Measurements from ENCODE around the gene ANKMY1.

The ANKMY1 gene

DNA sequence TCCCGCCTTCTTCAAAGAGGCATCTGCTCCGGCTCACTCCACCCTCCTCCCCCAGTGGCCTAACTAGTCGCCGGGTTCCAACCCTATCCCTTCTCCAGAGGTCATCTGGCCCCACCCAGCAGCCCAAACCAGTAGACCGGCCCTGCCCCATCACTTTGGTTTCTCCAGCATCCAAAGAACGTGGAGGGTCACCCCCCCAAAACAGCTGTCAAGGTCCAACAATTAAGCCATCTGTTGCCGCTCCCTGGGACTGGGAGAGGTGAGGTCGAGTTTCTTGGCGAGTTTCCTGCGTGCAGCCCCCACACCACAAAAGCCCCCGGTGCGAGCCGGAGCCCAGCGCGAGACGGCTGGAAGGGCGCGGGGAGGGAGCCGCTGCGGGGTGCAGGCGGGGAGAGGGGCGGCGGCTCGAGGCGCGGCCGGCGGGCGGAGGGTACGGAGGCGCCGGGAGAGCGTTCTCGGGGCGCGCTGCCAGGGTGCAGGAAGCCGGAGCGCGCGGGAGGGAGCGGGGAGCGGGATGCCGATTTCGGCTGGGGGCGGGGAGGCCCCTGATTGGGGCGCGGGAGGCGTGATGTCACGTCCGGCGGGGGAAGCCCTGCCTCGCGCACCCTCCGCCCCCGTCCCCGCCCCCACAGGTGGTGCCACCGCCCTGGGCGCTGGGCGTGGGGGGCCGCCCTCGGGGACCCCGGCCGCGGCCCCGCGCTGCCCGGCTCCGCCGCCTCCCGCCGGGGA lies 122.9 kb downstream of the ANKMY1 start:
- peak; percentile 72 for DNase-seq (ENCODE audit: low read depth)

DNA sequence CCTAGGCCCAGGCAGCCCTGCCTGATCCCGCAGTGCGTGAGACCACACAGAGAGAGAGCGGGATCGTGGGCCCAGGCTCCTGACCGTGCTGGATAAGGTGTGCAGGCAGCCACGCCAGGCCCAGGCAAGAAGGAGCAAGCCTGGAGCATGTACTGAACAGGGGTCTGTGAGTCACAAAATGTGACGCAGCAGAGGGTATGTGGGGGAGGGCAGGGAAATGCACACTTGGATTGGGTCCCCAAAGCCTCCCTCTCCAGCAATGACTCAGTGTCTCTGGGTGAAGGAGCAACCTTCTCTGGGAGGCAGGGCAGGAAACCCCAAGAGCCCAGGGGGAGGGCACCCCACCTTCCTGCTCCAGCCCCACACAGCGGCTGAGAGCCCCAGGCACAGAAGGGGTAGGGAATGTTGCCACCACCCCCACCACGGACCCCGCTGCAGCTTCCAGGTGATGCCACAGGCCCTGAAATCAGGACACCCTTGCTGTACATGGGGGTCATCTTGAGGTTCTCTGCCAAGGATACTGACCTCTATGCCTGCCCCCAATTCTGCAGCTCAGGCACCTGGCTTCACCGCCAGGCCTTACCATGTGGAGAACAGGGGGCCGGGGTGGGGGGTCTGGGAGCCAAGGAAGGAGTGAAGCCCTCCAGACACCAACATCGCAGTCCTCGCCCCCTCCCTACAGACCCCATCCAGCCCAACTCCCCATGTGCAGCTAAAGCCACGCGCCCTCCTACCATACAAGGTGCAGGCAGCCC lies 123.6 kb downstream of the ANKMY1 start:
- DNase-seq (ENCODE audit: low read depth), result no peak

DNA sequence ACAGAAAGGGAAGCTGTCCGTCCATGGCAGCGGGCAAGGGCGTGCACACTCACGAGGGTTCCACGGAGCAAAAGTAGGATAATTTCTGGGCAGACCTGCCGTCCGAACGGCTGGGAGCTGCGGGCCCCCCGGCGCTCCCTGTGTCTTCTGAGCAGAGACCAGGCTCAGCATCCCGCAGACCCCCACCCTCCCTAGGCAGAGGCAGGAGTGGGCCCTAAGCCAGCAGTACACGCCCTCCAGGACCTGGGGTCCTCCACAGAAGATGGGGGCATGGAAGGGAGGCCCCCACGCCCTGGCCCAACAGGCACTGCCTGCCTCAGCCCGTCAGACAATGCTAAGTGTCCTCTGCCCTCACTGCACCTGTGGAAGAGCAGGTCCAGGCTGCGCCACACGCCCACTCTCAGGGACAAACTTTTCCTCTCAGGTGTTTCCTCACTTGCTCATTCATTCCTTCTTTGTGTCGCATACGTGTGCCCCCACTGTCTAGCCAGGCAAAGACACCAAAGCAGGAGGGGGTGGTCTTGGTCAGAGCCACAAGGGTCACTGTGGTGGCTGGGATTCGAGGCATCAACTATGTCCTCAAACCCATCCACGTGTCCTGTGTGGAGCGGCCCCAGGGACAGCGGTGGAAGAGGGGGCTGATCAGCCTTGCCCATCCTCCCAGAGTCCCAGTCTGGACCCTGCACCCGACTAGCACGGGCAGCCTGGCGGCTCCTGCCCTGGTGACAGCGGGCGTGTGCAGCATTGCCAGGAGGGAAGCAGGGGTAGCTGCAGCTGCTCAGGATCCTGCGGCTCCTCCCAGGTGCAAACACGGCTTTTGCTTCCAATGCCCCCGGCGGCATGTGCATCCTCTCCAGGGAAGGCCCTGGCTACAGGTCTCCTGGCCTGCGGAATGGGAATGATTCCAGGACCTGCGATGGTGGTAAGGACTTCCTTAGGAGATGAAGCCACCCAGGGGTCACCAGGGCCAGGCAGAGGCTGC lies 124.7 kb downstream of the ANKMY1 start:
- no peak for DNase-seq (ENCODE audit: low read depth)

DNA sequence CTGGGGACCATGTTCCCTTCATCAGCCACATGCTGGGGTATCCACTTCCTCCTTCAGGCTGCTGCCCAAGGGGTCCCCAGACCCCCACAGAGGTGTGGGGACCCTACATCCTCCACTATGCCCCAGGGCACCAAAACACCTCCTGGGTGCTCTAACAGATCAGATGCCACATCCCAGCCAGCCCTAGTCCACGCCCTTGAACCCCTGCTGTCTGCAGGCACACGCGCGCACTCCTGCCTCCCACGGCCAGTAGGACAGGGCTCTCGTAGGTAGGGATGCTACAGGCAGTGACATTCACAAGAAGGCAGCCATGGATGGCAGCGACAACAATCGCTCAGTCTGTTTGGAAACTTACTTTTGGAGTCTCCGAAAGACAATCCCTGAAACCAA lies 125.4 kb downstream of the ANKMY1 start:
- DNase-seq (ENCODE audit: low read depth), result no peak

DNA sequence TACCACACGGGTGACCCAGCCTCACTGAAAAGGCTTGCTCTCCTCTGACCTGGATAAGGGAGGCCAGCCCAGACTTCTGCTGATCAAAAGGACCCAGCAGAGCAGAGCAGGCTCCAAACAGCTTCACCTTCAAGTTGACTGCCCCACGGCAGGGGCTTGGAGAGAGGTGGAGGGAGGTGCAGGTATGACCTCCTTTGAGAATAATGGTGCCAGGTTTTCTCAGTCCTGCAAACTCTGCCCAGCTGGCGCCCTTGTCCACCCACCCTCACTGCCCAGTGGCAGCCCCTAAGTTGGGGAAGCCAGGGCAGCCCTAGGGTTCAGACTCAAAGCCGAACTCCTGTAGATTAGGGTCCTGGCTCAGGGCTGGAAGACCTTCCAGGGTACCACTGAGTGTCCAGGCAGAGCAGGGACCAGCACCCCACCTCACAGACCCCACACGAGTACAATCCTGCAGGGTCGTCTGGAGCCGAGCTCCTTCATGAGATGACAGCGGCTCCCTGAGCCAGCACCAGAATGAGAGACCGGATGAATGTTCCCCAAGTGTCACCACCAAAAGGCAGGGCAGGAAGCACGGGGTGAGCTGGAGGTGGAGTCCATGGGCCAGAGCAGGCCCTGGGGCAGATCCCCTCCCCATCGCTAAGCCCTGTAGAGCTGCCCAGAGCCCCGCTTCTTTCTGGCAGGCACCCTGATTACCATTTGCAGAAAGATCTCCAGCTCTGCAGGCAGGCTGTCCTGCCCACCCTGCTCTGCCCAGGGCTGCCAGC lies 125.9 kb downstream of the ANKMY1 start:
- DNase-seq (ENCODE audit: low read depth), result no peak

DNA sequence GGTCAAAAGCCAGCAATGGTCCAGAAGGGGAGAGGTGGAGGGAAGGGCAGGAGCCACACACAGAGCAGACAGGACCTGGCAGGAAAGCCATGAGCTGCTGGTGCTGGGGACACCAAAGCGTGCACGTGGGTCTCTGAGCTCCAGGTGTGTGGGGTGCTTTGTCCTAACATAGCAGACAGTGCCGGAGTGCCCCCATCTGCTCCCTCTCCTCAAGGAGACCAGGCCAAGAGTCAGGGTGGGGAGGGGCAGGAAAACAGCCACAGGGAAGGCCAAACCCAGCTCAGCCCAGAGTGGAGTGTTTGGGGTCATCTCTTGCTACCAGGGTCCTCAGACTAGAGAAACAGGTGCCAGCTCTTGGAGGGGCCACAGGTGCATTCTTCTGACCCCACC lies 126.5 kb downstream of the ANKMY1 start:
- no peak for DNase-seq (ENCODE audit: low read depth)

DNA sequence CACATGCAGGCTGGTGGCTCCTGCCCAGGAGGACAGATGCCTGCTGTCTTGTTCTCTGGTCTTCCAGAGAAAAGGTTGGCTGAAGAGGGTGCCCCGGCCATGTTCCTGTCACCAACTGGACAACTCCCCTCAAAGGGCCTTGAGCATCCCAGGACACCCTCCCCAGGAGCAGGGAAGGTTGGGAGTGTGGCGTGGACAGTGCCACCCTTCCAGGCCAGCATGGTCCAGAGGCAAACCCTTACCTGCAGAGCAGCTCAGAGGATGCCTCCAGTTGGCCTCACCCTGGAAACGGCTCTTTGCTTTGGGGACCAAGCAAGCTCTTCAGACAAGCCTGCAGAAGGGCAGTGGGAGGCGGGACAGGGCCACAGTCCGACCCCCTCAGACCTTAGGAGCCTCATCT lies 127.2 kb downstream of the ANKMY1 start:
- no peak for DNase-seq (ENCODE audit: low read depth)

DNA sequence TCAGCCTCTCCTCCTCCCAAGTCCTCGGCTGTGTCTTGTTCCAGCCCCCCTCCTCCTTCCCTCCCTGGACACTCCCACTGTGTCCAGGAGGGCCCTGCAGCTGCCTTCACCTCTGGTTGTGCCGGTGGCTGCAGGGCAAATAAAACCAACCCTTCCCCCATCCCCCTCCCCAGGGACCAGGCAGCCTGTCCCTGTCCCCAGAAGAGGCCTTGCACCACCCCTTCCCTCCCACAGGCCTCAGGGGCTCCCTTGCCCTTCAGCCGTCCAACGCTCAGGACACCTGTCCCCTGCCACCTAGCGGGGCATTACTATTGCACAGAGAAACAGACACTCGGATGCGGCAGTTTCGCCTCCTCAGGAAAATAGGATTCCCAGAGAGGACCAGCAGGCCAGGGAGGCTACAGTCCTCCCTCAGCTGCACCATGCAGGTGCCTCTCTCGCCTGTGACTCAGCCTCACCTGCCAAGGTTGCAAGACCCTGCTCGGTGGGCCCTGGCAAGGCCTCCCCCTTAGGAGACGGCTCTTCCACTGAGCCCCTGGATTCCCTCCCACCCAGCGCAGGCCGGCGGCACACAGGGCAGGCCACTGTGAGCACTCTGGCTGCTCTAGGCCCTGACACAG lies 127.8 kb downstream of the ANKMY1 start:
- DNase-seq (ENCODE audit: low read depth), result no peak

Measured in stimulated activated CD8-positive, alpha-beta memory T cell treated with anti-CD3 and anti-CD28 coated beads, Interleukin-7, amount 100 ng/mL, for 24 hours (primary cell).